A549 treated with DMSO at 1 μM for 4 hours (cell line): ENCODE measurements around the gene TRIM21. TPM values are rescaled to one million over a fixed set of nuclear protein-coding genes. Genes with fewer than 3 reads are reported as not detected.

Experiments used
- total RNA-seq: library from RNA; stranded (reverse); fragments of 200-300 nt; extraction: Qiagen RNA extraction; gene quantifications from 5 replicates; pipeline ENCODE4 v1.2.3, GENCODE V29; 2022; ENCODE audit warnings: low read depth

The TRIM21 gene
- 16.7 to 21.8 TPM (median 21.2 TPM) in 5 replicates for total RNA-seq

DNA sequence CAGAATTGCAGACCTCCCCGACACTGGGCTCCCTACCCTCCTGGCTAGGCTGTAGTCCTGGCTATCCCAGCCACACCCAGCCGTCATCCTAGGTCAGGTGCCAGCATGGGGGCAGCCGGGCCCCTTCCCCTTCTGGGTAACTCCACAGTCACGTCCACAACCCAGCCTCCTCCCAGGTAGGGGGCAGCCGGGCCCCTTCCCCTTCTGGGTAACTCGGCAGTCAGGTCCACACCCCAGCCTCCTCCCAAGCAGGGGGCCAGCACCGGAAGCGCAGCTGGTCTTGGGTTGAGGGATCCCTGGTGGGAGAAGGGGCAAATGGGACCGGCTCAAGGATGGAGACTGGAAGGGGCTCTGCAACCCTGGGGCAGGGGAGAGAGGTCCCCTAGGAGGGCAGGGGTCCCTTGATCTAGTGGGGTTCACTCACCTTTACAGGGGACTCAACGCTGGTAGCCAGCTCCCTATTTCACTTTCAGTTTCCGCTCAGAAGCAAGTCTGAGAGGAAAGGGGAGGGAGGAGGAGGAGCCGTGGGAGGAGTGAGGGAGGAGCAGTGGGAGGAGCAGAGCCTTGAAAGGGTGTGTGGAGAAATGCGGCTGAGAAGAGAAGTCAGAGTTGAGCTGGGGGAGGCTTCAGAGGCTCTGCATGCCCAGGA is at the start of gene TRIM21:
TSS of gene TRIM21 (minus strand) at position 494 of the 649 bp plus-strand sequence. CDS start 3,293 bp downstream, outside the sequence.

GRCh38 chr11:4368286-4368685 is 25.2 kb downstream of the TRIM21 start, which contains the start of gene OR52B4:
TSS of gene OR52B4 (minus strand) at chr11:4368386. CDS start at chr11:4368295, 91 bp downstream.

Other genes starting within 250 kb of the TRIM21 start
- not detected in 5 replicates for gene OR52B4, start 25.3 kb downstream of the TRIM21 start, total RNA-seq
- gene OR52K2, start 55.6 kb upstream of the TRIM21 start, total RNA-seq: not detected in 5 replicates
- not detected in 5 replicates for gene OR52K1, start 88.9 kb upstream of the TRIM21 start, total RNA-seq
- not detected in 5 replicates for gene OR52M1, start 151.5 kb upstream of the TRIM21 start, total RNA-seq
- not detected in 5 replicates for gene OR52I2, start 188.0 kb upstream of the TRIM21 start, total RNA-seq
- not detected in 5 replicates for gene OR52I1, start 200.3 kb upstream of the TRIM21 start, total RNA-seq
- gene TRIM68, start 214.5 kb upstream of the TRIM21 start, total RNA-seq: 8.7 to 11.7 TPM (median 10.6 TPM) in 5 replicates
- gene OR51D1, start 243.8 kb upstream of the TRIM21 start, total RNA-seq: not detected in 5 replicates